NCI-H1105 (cell line): ENCODE measurements around the gene KRTAP9-1.
"Not testable (repeated sequence)": the region's sequence is repeated elsewhere in the genome, so short reads cannot be mapped to it uniquely, and the experiment has no call there.

Source experiments
- DNase-seq: peaks from one replicate; lab custom pipeline; 2025; lab: John Stamatoyannopoulos, UW

Gene KRTAP9-1, protein sequence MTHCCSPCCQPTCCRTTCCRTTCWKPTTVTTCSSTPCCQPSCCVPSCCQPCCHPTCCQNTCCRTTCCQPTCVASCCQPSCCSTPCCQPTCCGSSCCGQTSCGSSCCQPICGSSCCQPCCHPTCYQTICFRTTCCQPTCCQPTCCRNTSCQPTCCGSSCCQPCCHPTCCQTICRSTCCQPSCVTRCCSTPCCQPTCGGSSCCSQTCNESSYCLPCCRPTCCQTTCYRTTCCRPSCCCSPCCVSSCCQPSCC

DNA sequence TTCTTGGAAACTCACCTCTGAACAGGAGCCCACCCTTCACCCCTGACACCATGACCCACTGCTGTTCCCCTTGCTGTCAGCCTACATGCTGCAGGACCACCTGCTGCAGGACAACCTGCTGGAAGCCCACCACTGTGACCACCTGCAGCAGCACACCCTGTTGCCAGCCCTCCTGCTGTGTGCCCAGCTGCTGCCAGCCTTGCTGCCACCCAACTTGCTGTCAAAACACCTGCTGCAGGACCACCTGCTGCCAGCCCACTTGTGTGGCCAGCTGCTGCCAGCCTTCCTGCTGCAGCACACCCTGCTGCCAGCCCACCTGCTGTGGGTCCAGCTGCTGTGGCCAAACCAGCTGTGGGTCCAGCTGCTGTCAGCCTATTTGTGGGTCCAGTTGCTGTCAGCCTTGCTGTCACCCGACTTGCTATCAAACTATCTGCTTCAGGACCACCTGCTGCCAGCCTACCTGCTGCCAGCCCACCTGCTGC lies at the start of gene KRTAP9-1:
TSS of gene KRTAP9-1 (plus strand) at position 51 of the 482 bp plus-strand sequence. CDS start at position 51, 0 bp downstream.
- not testable (repeated sequence) for DNase-seq

GRCh38 chr17:41140360-41141131 lies 49.1 kb upstream of the KRTAP9-1 start, which contains the start of gene KRTAP4-6:
TSS of gene KRTAP4-6 (minus strand) at chr17:41140544. CDS start at chr17:41140487, 57 bp downstream.
- DNase-seq: no peak

DNA sequence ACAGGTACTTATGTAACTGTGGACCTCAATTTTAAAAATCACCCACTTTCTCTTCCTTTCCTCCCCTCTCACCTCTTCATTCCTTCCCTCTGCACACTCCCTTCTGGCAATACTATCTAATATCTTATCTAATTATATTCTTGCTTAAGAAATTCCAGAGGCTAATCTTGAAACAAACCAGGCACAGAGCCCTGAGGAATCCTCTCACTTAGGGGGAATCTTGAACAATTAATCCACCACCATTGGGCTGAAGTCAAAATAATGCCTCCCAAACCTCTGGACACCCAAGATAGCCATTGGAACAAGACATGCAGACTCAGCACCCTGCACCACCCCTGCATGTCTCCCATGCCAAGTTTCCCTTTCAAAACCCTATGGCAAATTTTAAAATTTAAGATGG lies 48.3 kb upstream of the KRTAP9-1 start:
- DNase-seq: no peak

DNA sequence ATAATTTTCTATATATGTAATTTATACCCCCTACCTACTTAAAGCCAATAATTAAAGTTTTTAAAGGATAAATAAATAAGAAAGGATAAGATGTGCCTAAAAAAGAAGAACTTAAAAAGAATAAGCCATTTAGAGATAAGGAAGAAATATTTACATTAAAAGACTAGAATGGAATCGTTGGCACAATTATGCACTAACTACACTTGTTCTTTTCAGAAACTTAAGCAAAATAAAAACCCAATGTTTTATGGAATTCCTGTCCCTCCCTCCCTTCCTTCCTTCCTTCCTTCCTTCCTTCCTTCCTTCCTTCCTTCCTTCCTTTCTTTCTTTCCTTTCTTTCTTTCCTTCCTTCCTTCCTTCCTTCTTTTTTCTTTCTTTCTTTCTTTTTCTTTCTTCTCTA lies 44.8 kb upstream of the KRTAP9-1 start:
- DNase-seq: no peak

- DNase-seq: no peak
Observed at GRCh38 chr17:41145261-41145660, 44.4 kb upstream of the KRTAP9-1 start.

DNA sequence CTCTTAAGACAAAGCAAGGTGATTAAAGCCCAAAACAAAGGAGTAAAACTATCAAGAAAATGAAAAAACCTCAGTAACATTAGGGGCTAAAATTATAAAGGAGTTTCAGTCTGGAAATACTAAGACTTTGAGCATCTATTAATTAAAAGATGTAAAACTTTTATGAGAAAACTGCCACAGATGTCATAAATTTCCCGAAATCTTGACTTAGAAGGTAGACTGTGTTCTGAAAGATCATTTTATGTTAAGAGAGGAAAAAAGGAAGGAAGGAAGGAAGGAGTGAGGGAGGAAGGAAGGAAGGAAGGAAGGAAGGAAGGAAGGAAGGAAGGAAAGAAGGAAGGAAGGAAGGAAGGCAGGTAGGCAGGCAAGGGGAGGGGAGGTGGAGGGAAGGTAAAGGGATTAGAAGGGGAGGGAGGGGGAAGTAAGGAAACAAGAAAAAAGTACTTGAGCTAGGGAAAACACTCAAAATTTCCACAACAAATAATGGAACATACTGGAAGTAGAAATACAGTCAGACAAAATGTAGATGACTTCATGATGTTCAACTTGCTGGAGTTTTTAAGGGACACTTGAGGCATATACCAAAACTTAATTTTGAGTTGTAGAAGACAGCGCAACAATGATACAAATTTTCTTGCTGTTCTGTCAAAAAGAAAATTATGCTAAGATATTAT lies 42.0 kb upstream of the KRTAP9-1 start:
- no peak for DNase-seq

DNA sequence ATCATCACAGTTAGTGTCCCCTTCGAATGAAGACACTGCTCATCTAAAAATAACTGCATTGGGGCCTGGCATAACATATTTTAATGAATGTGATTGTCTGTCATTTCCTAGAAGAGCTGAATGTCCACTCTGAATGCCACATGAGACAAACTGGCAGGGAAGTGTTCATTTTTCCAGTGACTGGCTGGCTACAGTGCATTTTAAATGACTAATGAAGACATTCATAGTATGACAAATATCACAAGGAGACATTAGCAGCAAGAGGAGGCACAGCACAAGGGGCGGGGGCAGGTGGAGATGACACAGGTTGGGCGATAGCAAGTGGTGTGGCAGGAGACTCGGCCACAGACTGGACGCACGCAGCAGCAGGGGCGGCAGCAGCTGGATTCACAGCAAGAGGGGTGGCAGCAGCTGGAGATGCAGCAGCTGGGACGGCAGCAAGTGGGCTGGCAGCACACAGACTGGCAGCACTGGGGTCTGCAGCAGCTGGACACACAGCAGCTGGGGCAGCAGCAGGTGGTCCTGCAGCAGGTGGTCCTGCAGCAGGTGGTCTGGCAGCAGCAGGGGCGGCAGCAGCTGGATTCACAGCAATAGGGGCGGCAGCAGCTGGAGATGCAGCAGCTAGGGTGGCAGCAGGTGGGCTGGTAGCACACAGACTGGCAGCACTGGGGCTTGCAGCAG lies 40.6 kb upstream of the KRTAP9-1 start:
- DNase-seq: not testable (repeated sequence)

- no peak for DNase-seq
Observed at GRCh38 chr17:41149652-41149985, 40.1 kb upstream of the KRTAP9-1 start, which contains the start of gene KRTAP4-5. TSS of gene KRTAP4-5 (minus strand) at chr17:41149825. CDS start at chr17:41149767, 58 bp downstream.

DNA sequence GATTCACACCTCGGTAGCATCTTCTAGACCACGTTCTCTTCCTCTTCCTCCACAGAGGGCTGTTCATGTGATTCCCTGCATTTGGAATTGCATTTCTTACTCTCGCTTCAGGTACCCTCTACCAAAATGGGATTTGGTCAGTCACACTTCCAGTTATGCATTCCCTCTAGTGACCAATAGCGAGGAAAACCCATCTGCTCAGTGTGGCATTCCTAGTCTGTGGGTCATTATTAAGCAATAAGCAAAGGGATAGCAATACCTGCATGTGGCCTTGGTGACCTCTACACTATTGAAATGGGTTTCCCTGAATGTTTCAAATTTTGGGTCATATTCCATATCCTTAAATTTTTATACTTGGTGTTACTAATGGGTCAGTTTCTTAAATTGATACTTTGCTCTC lies 39.7 kb upstream of the KRTAP9-1 start:
- no peak for DNase-seq

DNA sequence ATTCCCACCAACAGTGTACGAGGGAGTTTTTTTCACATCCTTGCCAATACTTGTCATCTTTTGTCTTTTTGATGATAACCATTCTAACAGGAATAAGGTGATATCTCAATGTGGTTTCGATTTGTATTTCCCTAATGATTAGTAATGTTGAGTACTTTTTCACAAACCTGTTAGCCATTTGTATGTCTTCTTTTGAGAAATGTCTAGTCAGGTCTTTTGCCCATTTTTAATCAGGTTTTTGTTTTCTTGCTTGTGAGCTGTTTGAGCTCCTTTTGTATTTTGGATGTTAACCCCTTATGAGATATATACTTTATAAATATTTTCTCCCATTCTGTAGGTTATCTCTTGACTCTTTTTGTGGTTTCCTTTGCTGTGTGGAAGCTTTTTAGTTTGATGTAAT lies 38.2 kb upstream of the KRTAP9-1 start:
- no peak for DNase-seq

DNA sequence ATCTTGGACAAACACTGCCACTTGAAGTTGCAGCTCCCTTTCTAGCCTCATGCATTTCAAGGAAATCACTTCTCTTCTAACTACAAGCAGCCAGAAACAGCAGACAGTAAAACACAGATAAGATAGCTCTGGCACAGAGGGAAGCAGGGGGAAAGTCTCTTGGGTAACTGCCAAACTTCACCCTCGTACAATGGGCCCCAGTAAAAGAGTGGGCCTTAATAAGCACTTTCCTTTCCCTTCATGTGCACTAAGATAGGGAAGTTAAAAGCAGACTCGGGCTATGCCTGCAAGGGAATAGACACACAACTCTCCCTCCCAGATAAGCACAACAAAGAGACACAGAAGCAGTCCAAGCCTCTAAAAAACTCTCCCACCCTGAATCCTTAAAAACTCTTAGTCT lies 35.8 kb upstream of the KRTAP9-1 start:
- no peak for DNase-seq

DNA sequence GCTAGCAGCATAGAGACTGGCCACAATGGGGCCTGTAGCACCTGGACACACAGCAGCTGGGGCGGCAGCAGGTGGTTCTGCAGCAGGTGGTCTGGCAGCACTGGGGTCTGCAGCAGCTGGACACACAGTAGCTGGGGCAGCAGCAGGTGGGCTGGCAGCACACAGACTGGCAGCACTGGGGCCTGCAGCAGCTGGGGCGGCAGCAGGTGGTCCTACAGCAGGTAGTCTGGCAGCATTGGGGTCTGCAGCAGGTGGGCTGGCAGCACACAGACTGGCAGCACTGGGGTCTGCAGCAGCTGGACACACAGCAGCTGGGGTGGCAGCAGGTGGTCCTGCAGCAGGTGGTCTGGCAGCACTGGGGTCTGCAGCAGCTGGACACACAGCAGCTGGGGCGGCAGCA lies 29.5 kb upstream of the KRTAP9-1 start:
- not testable (repeated sequence) for DNase-seq

DNA sequence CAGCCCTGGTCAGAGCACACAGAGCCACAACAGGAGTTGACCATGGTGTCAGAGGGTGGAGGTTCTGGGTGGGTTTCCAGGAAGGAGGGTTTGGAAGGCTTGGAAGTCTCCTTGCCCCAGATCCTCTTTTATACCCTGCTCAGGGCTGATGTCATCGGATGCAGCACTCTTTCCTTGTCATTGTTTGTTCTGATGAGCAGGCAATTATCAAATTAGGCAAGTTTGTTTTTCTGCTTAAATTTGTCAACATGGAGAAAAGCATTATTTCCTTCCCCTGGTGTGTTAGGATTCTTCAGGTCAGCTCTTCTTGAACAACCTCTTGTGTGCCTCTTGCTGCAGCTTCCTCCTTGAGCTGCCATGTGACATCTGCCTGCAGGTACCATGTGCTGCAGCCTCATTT lies 29.0 kb upstream of the KRTAP9-1 start, which contains the start of gene KRTAP4-4:
TSS of gene KRTAP4-4 (minus strand) at position 101 of the 400 bp plus-strand sequence. CDS start at position 44, 57 bp downstream.
- DNase-seq: no peak

DNA sequence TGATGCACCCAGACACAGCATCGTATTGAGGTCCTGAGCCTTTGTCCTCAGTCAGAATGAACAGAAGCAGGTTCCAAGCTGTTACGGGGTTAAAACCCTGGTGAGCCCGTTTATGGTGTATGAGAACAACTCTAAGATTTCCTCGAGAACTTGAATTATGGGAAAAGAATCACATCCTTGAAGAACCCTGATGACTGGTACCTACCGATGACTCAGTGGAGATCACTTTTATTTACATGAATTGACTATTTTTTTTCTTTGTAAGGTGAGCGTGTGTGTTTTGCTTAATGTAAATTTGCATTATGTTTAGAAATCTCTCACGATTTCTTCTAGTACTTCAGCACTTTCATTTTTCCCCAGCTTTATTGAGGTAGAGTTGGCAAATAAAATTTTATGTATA lies 25.9 kb upstream of the KRTAP9-1 start:
- DNase-seq: no peak

DNA sequence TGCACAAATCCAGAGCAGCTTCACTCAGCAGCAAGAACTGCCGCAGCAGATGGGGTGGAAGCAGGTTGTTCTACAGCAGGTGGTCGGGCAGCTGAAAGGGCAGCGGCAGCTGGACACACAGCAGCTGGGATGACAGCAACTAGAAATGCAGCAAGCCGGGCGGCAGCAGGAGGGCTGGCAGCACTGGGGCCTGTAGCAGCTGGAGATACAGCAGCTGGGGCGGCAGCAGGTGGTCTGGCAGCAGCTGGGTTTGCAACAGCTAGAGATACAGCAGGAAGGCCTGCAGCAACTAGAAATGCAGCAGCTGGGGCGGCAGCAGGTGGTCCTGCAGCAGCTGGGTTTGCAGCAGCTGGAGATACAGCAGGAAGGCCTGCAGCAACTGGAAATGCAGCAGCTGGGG lies 22.1 kb upstream of the KRTAP9-1 start:
- no peak for DNase-seq

DNA sequence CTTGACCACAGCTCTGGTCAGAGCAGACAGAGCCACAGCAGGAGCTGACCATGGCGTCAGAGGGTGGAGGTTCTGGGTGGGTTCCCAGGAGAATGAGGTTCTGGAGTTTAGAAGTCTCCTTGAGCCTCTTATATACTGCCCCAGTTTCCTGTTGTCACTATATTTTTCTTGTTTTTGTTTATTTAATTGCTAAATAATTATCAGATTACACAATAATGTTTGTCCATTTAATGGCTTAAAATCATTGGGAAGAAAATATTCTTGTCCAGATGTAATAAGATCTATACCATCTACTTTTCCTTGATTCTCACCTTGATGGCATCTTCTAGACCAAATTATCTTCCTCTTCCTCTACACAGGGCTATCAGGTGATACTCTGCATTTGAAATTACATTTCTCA lies 21.6 kb upstream of the KRTAP9-1 start, which contains the start of gene KRTAP4-3:
TSS of gene KRTAP4-3 (minus strand) at position 101 of the 400 bp plus-strand sequence. CDS start at position 52, 49 bp downstream.
- no peak for DNase-seq

DNA sequence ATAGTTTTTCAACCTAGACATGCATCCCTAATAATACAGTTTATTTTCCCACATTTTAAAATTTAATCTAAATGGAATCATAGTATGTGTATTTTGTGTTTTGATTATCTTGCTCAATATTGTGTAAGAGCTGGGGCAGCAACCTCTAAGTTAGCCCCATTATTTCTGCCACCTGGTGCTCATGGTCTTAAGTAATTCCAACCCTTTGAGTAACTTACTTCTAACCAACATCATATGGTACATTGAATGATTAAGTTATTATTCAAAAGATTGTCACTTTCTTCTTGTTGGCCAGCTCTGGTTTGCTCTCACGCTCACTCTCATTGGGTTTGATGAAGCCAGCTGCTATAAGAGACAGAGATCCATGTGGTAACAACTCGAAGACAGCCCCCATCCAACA lies 17.8 kb upstream of the KRTAP9-1 start:
- DNase-seq: no peak

DNA sequence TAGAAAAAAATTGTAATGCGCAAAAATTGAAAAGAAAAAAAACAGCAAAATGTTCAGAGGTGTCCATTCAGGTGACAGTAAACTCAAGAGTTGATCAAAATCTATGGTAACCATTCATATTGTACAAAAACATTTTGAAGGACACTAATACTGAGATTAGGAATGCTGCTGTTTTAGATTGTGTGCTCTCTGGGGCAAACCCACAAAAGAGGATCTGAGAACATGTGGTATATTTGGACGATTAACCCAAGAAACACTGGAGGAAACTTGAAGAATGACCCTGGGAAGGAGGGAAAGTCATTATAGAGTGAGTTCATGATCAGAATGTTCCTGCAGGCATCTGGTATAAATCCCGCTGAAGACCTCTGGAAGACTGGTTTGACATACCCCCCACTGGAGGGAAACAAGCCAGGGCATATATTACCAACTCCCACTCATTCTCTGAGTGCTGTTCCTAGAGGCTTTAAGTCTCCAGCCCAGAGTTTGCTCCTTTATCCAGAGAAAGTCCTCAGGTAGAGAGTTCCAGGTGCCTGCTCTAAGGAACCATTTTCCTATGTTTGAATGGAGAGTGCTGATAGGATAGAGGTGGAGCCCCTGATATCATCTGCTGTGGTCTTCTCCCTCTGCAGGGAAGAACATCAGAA lies 12.8 kb upstream of the KRTAP9-1 start:
- no peak for DNase-seq

DNA sequence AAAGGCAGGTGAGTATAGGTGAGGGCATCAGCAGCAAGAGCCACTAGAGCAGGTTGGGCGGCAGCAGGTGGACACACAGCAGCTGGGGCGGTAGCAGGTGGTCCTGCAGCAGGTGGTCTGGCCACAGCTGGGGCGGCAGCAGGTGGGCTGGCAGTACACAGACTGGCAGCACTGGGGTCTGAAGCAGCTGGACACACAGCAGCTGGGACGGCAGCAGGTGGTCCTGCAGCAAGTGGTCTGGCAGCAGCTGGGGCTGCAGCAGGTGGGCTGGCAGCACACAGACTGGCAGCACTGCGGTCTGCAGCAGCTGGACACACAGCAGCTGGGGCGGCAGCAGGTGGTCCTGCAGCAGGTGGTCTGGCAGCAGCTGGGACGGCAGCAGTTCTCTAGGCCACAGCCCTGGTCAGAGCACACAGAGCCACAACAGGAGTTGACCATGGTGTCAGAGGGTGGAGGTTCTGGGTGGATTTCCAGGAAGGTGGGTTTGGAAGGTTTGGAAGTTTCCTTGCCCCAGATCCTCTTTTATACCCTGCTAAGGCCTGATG lies 11.9 kb upstream of the KRTAP9-1 start, which contains the start of gene KRTAP4-2:
TSS of gene KRTAP4-2 (minus strand) at position 495 of the 545 bp plus-strand sequence. CDS start at position 438, 57 bp downstream.
- DNase-seq: no peak

DNA sequence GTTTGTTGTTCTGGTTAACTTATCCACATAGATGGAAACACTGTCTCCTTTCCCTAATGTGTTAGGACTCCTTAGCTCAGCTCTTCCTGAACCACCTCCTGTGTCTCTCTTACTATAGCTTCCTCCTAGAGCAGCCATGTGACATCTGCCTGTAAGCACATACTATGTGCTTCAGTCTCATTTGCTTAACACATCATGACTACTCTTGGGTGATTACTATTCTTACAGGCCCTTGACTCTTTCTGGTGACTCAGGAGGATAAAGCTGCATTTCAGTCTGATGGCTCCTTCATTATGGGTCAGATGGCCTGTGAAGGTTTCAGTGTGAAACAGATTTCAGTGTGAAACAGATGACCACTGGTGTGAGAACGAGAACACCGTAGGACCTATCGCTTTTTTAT lies 11.3 kb upstream of the KRTAP9-1 start:
- no peak for DNase-seq
